ENCODE measurements around the gene VAMP5. TPM values are rescaled to one million over a fixed set of nuclear protein-coding genes. Genes with fewer than 3 reads are reported as not detected.

The VAMP5 gene
- total and polyA plus RNA-seq, 9 of the 15 experiments (the other 6 are each of a cell fraction or from before 2014, with no cell fraction given), result 0.54 to 1.9 (median 1.5) TPM; not detected in 2

GRCh38 chr2:85538507-85539360, 45.5 kb upstream of the VAMP5 start, which contains the start of gene MAT2A (continued):
- TF ChIP-seq FOXA3 (CRISPR knock-in tag; conservative IDR thresholded peaks at IDR 0.05 in 1 of 2, IDR thresholded peaks at IDR 0.05 in 1 of 2) (no peak), MXI1 (IDR thresholded peaks at IDR 0.05; ENCODE audit: low read depth, low read length) (no peak), GTF2A2 (tag; IDR thresholded peaks at IDR 0.05) (peak; percentile 97), KLF16 (IDR thresholded peaks at IDR 0.05) (0 out of 2 replicates have a peak, but pooled peaks have one; percentile 19), ATF2 (CRISPR knock-in tag; IDR thresholded peaks at IDR 0.05) (no peak), ZNF699 (CRISPR knock-in tag; IDR thresholded peaks at IDR 0.05; ENCODE audit: insufficient replicate concordance) (no peak), SREBF1 (IDR thresholded peaks at IDR 0.05; ENCODE audit: borderline replicate concordance, low read depth, low read length) (peak; percentile 72; the same call in 1 of the 2 replicates), ILF3 (IDR thresholded peaks at IDR 0.05; ENCODE audit: borderline replicate concordance) (0 out of 2 replicates have a peak, but pooled peaks have one; percentile 67), ATF6 (CRISPR knock-in tag; IDR thresholded peaks at IDR 0.05) (peak; percentile 87), C11orf30 (IDR thresholded peaks at IDR 0.05; ENCODE audit: low read depth) (peak; percentile 42; the same call in 1 of the 2 replicates), GTF2E2 (tag; IDR thresholded peaks at IDR 0.05) (peak; percentile 98), IRF9 (tag; IDR thresholded peaks at IDR 0.05) (no peak), TAF9B (IDR thresholded peaks at IDR 0.05; ENCODE audit: partially characterized antibody) (peak; percentile 65), ARID2 (IDR thresholded peaks at IDR 0.05) (no peak), CBFB (CRISPR knock-in tag; IDR thresholded peaks at IDR 0.05) (peak; percentile 78; the same call in 1 of the 2 replicates), ETS1 (conservative IDR thresholded peaks at IDR 0.05; ENCODE audit: control insufficient read depth, low read depth, low read length) (peak; percentile 87), SMAD2 (IDR thresholded peaks at IDR 0.05; ENCODE audit: low read depth, low read length) (no peak), E2F8 (IDR thresholded peaks at IDR 0.05; ENCODE audit: low read depth, partially characterized antibody) (peak; percentile 60)

Measured in K562 (cell line).